ENCODE data around the gene FKBP4. TPM values are rescaled to one million over a fixed set of nuclear protein-coding genes. Genes with fewer than 3 reads are reported as not detected.
A peak's percentile ranks its signal among the peaks of the same experiment; 100 is the strongest.

FKBP4 gene
- total RNA-seq, 2 experiments from 2014 or later, result 139 TPM

DNA sequence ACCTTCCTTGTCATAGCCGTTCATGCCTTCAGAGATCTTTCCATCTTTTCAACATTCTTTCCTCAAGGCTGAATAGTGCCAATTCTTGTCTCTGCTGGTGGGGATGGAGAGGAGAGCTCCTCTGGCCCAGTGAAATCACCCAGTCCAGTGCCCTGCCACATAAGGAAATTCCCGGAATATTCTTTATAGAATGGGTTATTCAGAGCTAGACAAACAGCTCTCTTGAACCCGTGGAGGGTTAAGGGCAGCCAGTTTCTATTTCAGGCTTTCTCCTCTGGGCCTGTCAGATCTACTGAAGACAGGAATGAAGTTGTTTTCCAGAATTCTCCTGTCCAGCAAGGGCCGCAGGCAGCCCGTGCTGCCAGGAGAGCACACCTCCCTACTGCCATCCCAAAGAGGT is 48.2 kb downstream of the FKBP4 start:
- Mint-ChIP-seq H3K4me1 (ENCODE audit: low read depth) (no peaks in the 10 kb centered on the region), H3K9me3 (no peaks in the 10 kb centered on the region), H3K27ac (no peak overlapping the region), H3K36me3 (ENCODE audit: low read depth) (peaks cover 27% of the 10 kb centered on the region), H3K27me3 (ENCODE audit: low read depth) (no peaks in the 10 kb centered on the region), H3K4me3 (no peak overlapping the region)
- intact Hi-C loops (cut with micrococcal nuclease), result no loop called here
- no peak for DNase-seq
- CTCF ChIA-PET, result interaction anchor here (1.0 kb wide), 1 partner anchor 10 kb away, joined by 4 read pairs; no protein-coding TSS in a partner anchor

GRCh38 chr12:2844786-2845185 is 50.0 kb downstream of the FKBP4 start:
- Mint-ChIP-seq H3K27me3 (ENCODE audit: low read depth) (no peaks in the 10 kb centered on the region), H3K4me1 (ENCODE audit: low read depth) (no peaks in the 10 kb centered on the region), H3K9me3 (no peaks in the 10 kb centered on the region), H3K4me3 (no peak overlapping the region), H3K27ac (no peak overlapping the region), H3K36me3 (ENCODE audit: low read depth) (peaks cover 22% of the 10 kb centered on the region)
- intact Hi-C loops (cut with micrococcal nuclease), result no loop called here
- CTCF ChIA-PET, result interaction anchor here (0.7 to 3.0 kb wide), 5 partner anchors 8 to 359 kb away, joined by 3 to 11 read pairs (median 3); no protein-coding TSS in a partner anchor
- DNase-seq, result no peak

DNA sequence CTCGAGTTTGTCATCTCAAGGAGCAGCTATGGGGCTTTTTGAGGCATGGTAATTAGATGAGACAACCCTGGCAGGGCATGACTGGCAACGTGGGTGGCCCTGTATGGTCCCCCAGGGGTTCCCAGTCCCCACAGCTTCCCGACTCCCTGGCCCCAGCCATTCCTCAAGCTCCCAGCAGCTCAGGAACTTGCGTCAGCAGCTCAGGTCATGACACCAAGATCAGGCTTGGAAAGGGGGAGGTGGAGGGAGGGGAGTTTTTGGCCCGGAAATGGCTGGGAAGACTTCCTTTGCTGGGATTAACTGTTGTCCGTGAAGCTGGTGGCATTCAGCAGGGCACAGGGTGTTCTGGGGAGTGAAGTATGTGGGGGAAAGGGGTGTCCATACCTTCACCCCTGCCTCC is 50.5 kb downstream of the FKBP4 start:
- CTCF ChIA-PET, result interaction anchor here (0.7 to 3.0 kb wide), 6 partner anchors 8 to 358 kb away, joined by 3 to 11 read pairs (median 3); no protein-coding TSS in a partner anchor
- intact Hi-C loops (cut with micrococcal nuclease), result no loop called here
- no peaks in the 10 kb centered on the region for H3K4me1 Mint-ChIP-seq (ENCODE audit: low read depth)
- H3K4me3 Mint-ChIP-seq, result no peak overlapping the region
- H3K9me3 Mint-ChIP-seq, result no peaks in the 10 kb centered on the region
- peaks cover 20% of the 10 kb centered on the region for H3K36me3 Mint-ChIP-seq (ENCODE audit: low read depth)
- no peak overlapping the region for H3K27ac Mint-ChIP-seq
- no peaks in the 10 kb centered on the region for H3K27me3 Mint-ChIP-seq (ENCODE audit: low read depth)
- DNase-seq, result no peak

DNA sequence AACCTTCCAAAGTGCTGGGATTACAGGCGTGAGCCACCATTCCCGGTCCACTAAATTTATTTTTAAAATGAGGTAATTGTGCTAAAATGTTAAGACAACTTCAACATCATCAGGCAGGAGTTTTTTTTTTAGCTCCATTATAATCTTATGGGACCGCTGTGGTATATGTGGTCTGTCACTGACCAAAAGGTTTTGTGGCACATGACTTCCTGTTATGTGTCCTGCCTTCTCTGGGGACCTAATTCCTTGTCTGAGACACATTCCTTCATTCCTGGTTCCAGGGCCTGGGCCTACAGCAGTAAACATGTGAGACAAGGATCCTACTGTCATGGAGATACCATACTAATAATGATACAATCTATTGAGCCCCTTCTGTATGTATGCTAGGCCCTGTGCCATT is 57.2 kb downstream of the FKBP4 start:
- intact Hi-C loops (cut with micrococcal nuclease), result no loop called here
- no peaks in the 10 kb centered on the region for H3K27me3 Mint-ChIP-seq (ENCODE audit: low read depth)
- no peak for DNase-seq
- CTCF ChIA-PET, result interaction anchor here (0.6 to 5.3 kb wide), 5 partner anchors 90 to 190 kb away, joined by 3 to 32 read pairs (median 5); no protein-coding TSS in a partner anchor
- H3K4me1 Mint-ChIP-seq (ENCODE audit: low read depth), result peaks cover 2% of the 10 kb centered on the region
- no peak overlapping the region for H3K27ac Mint-ChIP-seq
- no peak overlapping the region for H3K4me3 Mint-ChIP-seq
- H3K36me3 Mint-ChIP-seq (ENCODE audit: low read depth), result peaks cover 8% of the 10 kb centered on the region
- H3K9me3 Mint-ChIP-seq, result no peaks in the 10 kb centered on the region

DNA sequence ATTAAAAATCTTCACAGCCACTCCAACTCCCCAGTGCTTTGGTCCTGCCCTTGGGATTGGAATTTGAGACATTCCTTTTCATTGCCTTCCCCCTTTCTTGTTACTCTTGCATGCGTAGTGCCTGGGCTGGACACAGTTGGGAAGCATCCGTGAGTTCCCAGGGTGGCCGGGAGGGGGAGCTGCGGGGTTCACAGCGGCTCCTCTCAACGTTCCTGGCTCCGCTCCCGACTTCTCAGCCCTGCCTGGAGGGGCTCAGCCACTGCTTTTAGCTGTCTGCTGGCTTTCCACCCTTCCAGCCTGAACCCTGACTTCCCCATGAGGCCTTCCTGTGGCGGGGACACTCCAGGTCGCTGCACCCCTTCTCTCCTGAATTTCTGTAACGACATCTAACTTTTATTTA is 58.9 kb downstream of the FKBP4 start:
- Mint-ChIP-seq H3K27me3 (ENCODE audit: low read depth) (no peaks in the 10 kb centered on the region), H3K9me3 (no peaks in the 10 kb centered on the region), H3K4me3 (no peak overlapping the region), H3K27ac (no peak overlapping the region), H3K36me3 (ENCODE audit: low read depth) (peaks cover 6% of the 10 kb centered on the region), H3K4me1 (ENCODE audit: low read depth) (peaks cover 2% of the 10 kb centered on the region)
- intact Hi-C loops (cut with micrococcal nuclease), result loop anchor here (1.0 kb wide), 2 partner anchors 91 to 188 kb away; no protein-coding TSS in a partner anchor
- CTCF ChIA-PET, result interaction anchor here (0.6 to 5.3 kb wide), 14 partner anchors 9 to 756 kb away, joined by 3 to 32 read pairs (median 4); no protein-coding TSS in a partner anchor
- DNase-seq, result peak; percentile 62

Other genes starting within 250 kb of the FKBP4 start
- 10 to 100 TPM; 27.5 to 30.5 TPM for gene ITFG2, start 17.7 kb downstream of the FKBP4 start, total RNA-seq
- gene NRIP2, start 40.1 kb downstream of the FKBP4 start, total RNA-seq, result not detected
- gene TEX52, start 62.1 kb downstream of the FKBP4 start, total RNA-seq, result not detected
- gene FOXM1, start 82.2 kb downstream of the FKBP4 start, total RNA-seq, result 10 to 100 TPM; 74.6 to 80.5 TPM
- 10 to 100 TPM; 64.6 to 68.1 TPM for gene RHNO1, start 82.3 kb downstream of the FKBP4 start, total RNA-seq
- gene TULP3, start 95.9 kb downstream of the FKBP4 start, total RNA-seq, result 1 to 10 TPM; 4.1 to 4.4 TPM
- 1 to 10 TPM; 3.7 to 4.5 TPM for gene TEAD4, start 164.4 kb downstream of the FKBP4 start, total RNA-seq

Measured in activated naive CD4-positive, alpha-beta T cell treated with anti-CD3 and anti-CD28 coated beads for 36 hours (primary cell).